SIG-M5 (cell line): ENCODE results near the gene NFYC.

Experiments used
- DNase-seq: peaks from one replicate; lab custom pipeline; 2025; lab: John Stamatoyannopoulos, UW

Gene NFYC

DNA sequence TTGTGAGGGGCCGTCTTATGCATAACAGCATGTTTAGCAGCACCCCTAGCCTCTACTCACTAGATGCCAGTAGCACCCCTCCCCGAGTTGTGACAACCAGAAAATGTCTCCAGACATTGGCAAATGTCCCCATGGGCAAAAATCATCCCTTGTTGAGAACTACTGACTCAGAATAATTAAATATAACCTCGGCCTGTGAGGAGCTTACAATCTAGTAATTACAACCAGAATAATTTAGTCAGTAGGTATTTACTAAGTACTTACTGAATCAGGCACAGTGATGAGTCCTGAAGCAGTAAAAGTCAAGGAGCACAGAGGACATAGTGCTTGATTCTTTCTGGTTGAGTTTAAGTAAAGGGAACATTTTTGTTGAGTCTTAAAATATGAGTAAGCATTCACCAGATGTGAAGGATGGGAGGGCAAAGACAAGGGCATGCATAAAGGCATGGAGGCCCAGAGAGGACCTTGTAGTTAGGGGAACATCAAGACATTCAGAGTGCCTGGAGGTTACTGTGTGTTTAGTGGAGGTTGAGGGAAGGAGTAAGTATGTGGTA is 48.0 kb downstream of the NFYC start:
- DNase-seq: no peak

DNA sequence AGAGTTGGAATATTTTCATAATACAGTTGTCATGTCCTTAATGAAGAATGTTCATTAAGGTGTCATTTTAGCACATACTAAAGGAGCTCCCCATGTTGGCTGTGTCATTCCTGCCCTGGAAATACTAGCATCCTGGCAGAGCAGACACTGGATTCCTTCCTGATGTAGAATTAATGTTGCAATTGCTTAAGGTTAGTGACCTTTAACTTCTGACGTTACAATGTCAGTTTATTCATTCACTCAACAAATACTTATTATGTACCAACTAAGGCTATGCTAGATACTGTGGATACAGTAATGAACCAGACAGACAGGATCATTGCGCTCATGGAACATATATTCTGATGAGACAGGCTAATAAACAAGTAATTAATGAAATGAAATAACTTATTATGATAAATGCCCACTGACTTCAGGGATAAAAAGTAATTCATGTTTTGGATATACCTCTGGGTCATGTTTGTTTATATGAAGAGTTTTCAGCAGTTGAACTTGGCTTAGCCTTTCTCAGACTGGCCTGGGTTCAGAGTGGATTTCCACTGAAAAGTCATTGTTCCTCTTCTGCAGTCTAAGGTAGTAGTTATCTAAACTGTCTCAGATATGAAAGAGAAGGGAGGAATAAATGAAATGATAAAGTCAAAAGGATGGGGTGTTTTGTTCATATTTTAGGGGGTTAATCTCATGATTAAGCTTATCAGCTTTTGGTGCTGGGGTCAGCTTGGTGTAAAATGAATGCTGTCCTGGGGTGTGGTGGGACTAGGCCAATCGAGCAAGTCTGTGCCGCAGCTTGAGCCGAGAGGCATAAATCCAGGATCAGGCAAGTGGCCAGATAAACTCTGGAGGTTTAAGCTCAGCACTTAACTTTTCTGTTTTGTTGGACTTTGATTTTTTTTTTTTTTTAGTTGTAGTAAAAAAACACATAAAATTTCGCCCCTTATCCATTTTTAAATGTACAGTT is 48.8 kb downstream of the NFYC start:
- DNase-seq: no peak

GRCh38 chr1:40740997-40741736 is 49.7 kb downstream of the NFYC start:
- DNase-seq: no peak

- no peak for DNase-seq
Measured at GRCh38 chr1:40742363-40743061, 51.0 kb downstream of the NFYC start.

DNA sequence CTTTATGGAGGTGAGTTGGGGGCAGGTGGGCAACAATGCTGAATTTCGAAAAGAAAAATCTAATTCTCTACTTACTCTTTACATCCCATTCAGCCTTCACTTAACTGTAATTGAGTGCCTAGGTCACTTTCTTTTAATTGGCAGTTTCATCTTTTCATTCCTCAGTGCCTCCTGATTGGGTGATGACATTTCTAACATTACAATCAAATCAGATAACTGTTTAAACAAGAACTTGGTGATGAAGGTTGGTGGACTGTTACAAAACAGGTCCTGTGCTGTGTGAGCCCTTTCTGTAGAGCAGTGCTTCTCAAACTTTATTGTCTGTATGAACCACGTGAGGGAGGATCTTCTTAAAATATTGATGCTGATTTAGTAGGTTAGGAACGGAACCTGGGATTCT is 51.9 kb downstream of the NFYC start:
- no peak for DNase-seq

DNA sequence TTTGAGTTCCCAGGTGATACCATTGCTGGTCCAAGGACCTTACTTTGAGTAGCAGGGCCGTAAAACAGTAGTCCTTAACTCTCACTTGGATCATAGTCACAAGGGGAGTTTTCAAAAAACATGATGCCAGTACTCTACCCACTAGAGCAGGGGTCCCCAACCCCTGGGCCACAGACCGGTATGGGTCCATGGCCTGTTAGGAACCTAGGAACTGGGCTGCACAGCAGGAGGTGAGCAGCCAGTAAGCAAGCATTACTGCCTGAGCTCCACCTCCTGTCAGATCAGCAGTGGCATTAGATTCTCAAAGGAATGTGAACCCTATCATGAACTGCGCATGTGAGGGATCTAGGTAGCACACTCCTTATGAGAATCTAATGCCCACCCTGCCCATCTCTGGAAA is 52.4 kb downstream of the NFYC start:
- DNase-seq: no peak

GRCh38 chr1:40745176-40745575 is 53.7 kb downstream of the NFYC start:
- DNase-seq: no peak

- DNase-seq: no peak
Measured at GRCh38 chr1:40746344-40747090, 55.0 kb downstream of the NFYC start.

DNA sequence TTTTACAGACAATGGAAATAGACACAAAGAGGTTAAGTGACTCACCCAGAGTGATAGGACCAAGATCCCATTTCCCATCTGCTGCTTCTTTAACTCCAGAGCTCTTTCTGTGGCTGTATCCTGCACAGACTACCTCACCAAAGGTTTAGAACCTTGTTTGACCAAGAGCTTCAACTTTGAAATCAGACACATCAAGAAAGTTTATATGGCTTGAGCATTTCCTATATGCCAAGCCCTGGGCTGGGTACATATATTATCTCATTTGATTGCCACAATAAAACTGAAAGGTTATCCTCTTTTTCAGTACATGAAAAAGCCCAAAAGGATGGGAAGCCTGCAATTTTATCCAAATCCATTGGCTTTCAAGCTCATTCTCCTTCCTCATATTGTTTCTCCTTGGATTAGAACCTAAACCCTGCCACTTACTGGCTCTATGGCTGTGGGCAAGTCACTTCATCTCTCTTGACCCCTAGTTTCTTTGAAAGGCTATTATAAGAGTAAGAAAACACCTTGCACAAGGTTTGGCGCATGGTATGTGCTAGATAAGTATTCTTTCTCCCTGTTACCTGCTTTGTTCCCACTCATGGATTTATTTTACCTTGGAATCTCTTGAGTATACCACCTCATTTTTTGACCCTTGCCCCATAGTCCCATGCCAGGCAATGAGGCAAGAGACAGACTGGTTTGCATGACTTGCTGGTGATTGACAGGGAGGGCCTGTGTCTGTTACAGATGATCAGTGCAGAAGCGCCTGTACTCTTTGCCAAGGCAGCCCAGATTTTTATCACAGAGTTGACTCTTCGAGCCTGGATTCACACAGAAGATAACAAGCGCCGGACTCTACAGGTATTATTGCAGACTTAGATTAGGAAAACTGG is 57.6 kb downstream of the NFYC start:
- DNase-seq: no peak

DNA sequence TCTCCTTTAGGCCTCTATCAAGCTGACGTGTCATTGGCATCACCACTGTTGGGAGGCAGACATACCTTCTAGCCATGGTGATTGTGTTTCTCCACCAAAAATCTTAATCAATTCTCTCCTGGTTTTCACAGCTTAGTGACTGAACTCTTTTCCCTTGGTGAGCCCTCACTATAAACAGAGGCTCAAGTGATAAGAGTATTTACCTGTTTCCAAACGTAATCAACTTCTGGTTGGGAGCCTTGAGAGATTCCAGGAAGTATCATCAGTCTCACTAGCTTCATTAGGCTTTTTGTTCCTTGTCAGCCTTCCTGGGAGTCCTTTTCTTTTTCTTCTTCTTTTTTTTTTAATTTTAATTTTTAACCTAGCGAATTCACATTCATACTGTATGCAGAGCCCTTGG is 58.3 kb downstream of the NFYC start:
- no peak for DNase-seq

GRCh38 chr1:40750451-40750908 is 59.0 kb downstream of the NFYC start:
- no peak for DNase-seq

- no peak for DNase-seq
Measured at GRCh38 chr1:40751802-40752201, 60.3 kb downstream of the NFYC start.

- no peak for DNase-seq
Measured at GRCh38 chr1:40753142-40753882, 61.8 kb downstream of the NFYC start.

DNA sequence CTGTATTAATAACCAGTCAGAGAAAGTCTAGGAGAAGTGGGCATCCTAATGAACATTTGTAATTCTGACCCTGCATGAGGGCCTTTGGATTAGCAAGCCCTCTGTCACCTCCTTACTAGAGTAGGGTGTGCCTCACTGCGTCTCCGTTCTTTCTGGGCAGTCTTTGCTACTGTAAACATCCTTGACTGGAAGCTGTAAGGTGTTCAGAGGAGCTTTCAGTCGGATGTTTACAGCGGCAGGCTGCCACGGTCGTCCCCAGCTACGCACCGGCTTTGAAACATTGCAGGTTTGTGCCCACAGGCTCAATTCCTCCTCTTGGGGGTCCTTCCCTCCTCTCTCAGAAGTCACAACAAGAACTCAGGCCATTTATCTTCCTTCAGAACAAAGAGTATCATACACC is 62.7 kb downstream of the NFYC start:
- no peak for DNase-seq

GRCh38 chr1:40755067-40755466 is 63.6 kb downstream of the NFYC start:
- no peak for DNase-seq

- no peak for DNase-seq
Measured at GRCh38 chr1:40756523-40756922, 65.0 kb downstream of the NFYC start.

GRCh38 chr1:40757084-40757483 is 65.6 kb downstream of the NFYC start:
- DNase-seq: no peak

GRCh38 chr1:40758004-40758403 is 66.5 kb downstream of the NFYC start:
- no peak for DNase-seq

DNA sequence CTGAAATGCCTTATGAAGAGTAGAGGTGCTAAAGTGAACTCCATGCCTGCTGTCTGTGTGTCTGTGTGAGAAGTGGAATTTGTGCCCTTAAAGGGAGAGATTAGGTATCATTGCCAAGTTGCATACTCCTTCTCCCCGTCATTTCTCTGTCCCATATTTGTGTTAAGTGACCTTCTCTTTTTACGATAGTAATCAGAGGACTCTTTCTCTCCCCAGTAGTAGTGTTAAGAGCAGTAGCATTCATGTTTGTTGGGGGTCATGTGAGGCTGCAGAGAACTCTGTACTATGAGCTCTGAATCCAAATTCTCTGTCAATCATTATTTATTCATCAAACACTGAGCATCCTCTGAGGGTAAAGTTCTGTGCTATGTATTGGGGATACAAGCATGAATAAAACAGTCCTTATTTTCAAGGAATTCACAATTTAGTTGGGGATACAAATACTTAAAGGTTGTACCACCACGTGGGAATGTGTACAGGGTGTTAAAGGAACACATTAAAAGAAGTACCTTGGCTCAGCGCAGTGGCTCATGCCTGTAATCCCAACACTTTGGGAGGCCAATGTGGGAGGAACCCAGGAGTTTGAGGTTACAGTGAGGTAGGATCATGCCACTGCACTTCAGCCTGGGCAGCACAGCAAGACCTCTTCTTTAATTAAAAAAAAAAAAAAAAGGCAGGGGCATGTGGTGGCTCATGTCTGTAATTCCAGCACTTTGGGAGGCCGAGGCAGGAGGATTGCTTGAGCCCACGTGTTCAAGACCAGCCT is 67.3 kb downstream of the NFYC start:
- DNase-seq: no peak
